H9 (cell line): Measurements from ENCODE around the gene UBL5. TPM values are rescaled to one million over a fixed set of nuclear protein-coding genes. Genes with fewer than 3 reads are reported as not detected.
A peak's percentile ranks its signal among the peaks of the same experiment; 100 is the strongest.

Experiments
- DNase-seq: peaks from one replicate; pipeline ENCODE4 v3.0.0-alpha.2; 2017
- H2AFZ ChIP-seq: one replicate; pipeline ENCODE4 v1.6.1; 2013; ENCODE audit warnings: mild to moderate bottlenecking, low read length, control low read depth, moderate library complexity
- H2AK5ac ChIP-seq: 2 replicates; pipeline ENCODE4 v1.6.1; 2013; ENCODE audit warnings: low read length, control low read depth, mixed read lengths; ENCODE audit not compliant: insufficient read length
- H2BK120ac ChIP-seq: one replicate; pipeline ENCODE4 v1.6.1; 2013; ENCODE audit warnings: low read depth, mild to moderate bottlenecking, low read length, control low read depth, inconsistent platforms; ENCODE audit not compliant: poor library complexity, severe bottlenecking
- H2BK12ac ChIP-seq: 2 replicates; pipeline ENCODE4 v1.6.1; 2013; ENCODE audit warnings: low read length, control low read depth, mixed read lengths, low read depth; ENCODE audit not compliant: insufficient read length
- H2BK15ac ChIP-seq: 2 replicates; pipeline ENCODE4 v1.6.1; 2013; ENCODE audit warnings: low read depth, low read length, control low read depth
- H2BK20ac ChIP-seq: one replicate; pipeline ENCODE4 v1.6.1; 2013; ENCODE audit warnings: low read depth, mild to moderate bottlenecking, low read length, control low read depth, inconsistent platforms; ENCODE audit not compliant: poor library complexity, severe bottlenecking
- H2BK5ac ChIP-seq: 2 replicates; pipeline ENCODE4 v1.6.1; 2013; ENCODE audit warnings: low read length, control low read depth, mixed read lengths; ENCODE audit not compliant: insufficient read length
- H3K14ac ChIP-seq: 2 replicates; pipeline ENCODE4 v1.6.1; 2013; ENCODE audit warnings: low read length, control low read depth; ENCODE audit not compliant: insufficient read depth
- H3K18ac ChIP-seq: 2 replicates; pipeline ENCODE4 v1.6.1; 2013; ENCODE audit warnings: low read depth, mild to moderate bottlenecking, mixed read lengths, low read length, control low read depth; ENCODE audit not compliant: insufficient read length
- H3K23ac ChIP-seq: 2 replicates; pipeline ENCODE4 v1.6.1; 2013; ENCODE audit warnings: low read length, control low read depth, mixed read lengths, low read depth; ENCODE audit not compliant: insufficient read length
- H3K23me2 ChIP-seq: 2 replicates; pipeline ENCODE4 v1.6.1; 2013; ENCODE audit warnings: low read depth, mild to moderate bottlenecking, mixed read lengths, low read length, control low read depth; ENCODE audit not compliant: insufficient read length, poor library complexity, severe bottlenecking
- H3K27ac ChIP-seq: 2 replicates; pipeline ENCODE4 v1.5.1; 2013; ENCODE audit warnings: low read length, control low read depth, mixed read lengths, low read depth; ENCODE audit not compliant: insufficient read length
- H3K27me3 ChIP-seq: 2 replicates; pipeline ENCODE4 v1.6.1; 2013; ENCODE audit warnings: low read length, control low read depth, inconsistent platforms; ENCODE audit not compliant: insufficient read depth
- H3K4ac ChIP-seq: 2 replicates; pipeline ENCODE4 v1.6.1; 2013; ENCODE audit warnings: low read depth, mild to moderate bottlenecking, control low read depth, inconsistent platforms, low read length, moderate library complexity
- H3K4me1 ChIP-seq: 2 replicates; pipeline ENCODE4 v1.6.1; 2013; ENCODE audit warnings: low read length, control low read depth, inconsistent platforms; ENCODE audit not compliant: insufficient read depth
- H3K4me2 ChIP-seq: 2 replicates; pipeline ENCODE4 v1.6.1; 2013; ENCODE audit warnings: low read length, control low read depth, mixed read lengths; ENCODE audit not compliant: insufficient read length, insufficient read depth
- H3K56ac ChIP-seq: 2 replicates; pipeline ENCODE4 v1.6.1; 2013; ENCODE audit warnings: low read depth, mild to moderate bottlenecking, mixed read lengths, low read length, control low read depth; ENCODE audit not compliant: insufficient read length
- H3K79me1 ChIP-seq: 2 replicates; pipeline ENCODE4 v1.6.1; 2013; ENCODE audit warnings: low read depth, mild to moderate bottlenecking, moderate library complexity, low read length, control low read depth, inconsistent platforms; ENCODE audit not compliant: insufficient read depth, poor library complexity, severe bottlenecking
- H3K79me2 ChIP-seq: 2 replicates; pipeline ENCODE4 v1.6.1; 2013; ENCODE audit warnings: low read length, control low read depth, inconsistent platforms; ENCODE audit not compliant: insufficient read depth
- H3K9ac ChIP-seq: 2 replicates; pipeline ENCODE4 v1.6.1; 2013; ENCODE audit warnings: low read length, control low read depth, mixed read lengths; ENCODE audit not compliant: insufficient read length; ENCODE audit errors: extremely low read depth
- H3K9me3 ChIP-seq: one replicate; pipeline ENCODE4 v1.6.1; 2013; ENCODE audit warnings: low read depth, low read length, inconsistent platforms; ENCODE audit not compliant: control insufficient read depth
- H3T11ph ChIP-seq: one replicate; pipeline ENCODE4 v1.6.1; 2013; ENCODE audit warnings: mild to moderate bottlenecking, low read length, control low read depth, inconsistent platforms
- H4K20me1 ChIP-seq: one replicate; pipeline ENCODE4 v1.6.1; 2013; ENCODE audit not compliant: control insufficient read depth, insufficient read length, insufficient read depth
- H4K5ac ChIP-seq: 2 replicates; pipeline ENCODE4 v1.6.1; 2013; ENCODE audit warnings: low read depth, mild to moderate bottlenecking, mixed read lengths, low read length, control low read depth; ENCODE audit not compliant: insufficient read length
- H4K8ac ChIP-seq: replicated peaks from 2 replicates; pipeline ENCODE4 v1.6.1; 2013; ENCODE audit warnings: low read length, control low read depth, mixed read lengths, low read depth; ENCODE audit not compliant: insufficient read length
- H4K91ac ChIP-seq: 2 replicates; pipeline ENCODE4 v1.6.1; 2013; ENCODE audit warnings: low read depth, mild to moderate bottlenecking, moderate library complexity, mixed read lengths, low read length, control low read depth; ENCODE audit not compliant: insufficient read length
- H3K27ac Mint-ChIP-seq, 3 experiments: 2 replicates in 2 of 3; 3 replicates in 1 of 3; pipeline ENCODE4 v1.8.0; 2020 to 2021; ENCODE audit warnings: mixed read lengths in 3 of 3, mild to moderate bottlenecking in 1 of 3, moderate library complexity in 1 of 3
- H3K27me3 Mint-ChIP-seq: 2 replicates; pipeline ENCODE4 v1.8.0; 2021; ENCODE audit warnings: low read depth, mild to moderate bottlenecking, moderate library complexity, mixed read lengths
- H3K36me3 Mint-ChIP-seq, 3 experiments: 2 replicates in 2 of 3; 3 replicates in 1 of 3; pipeline ENCODE4 v1.8.0; 2020 to 2021; ENCODE audit warnings: low read depth in 3 of 3, mixed read lengths in 3 of 3; ENCODE audit not compliant: insufficient read depth in 1 of 3
- H3K4me1 Mint-ChIP-seq, 2 experiments: 2 replicates each; pipeline ENCODE4 v1.8.0; 2020; ENCODE audit warnings: mixed read lengths in 2 of 2
- H3K4me3 Mint-ChIP-seq, 2 experiments: 2 replicates in 1 of 2; 3 replicates in 1 of 2; pipeline ENCODE4 v1.8.0; 2020 to 2021; ENCODE audit warnings: mild to moderate bottlenecking in 2 of 2, mixed read lengths in 2 of 2, moderate library complexity in 1 of 2
- H3K9me3 Mint-ChIP-seq, 2 experiments: 2 replicates in 1 of 2; 3 replicates in 1 of 2; pipeline ENCODE4 v1.8.0; 2020; ENCODE audit warnings: mild to moderate bottlenecking in 2 of 2, mixed read lengths in 2 of 2, moderate library complexity in 1 of 2
- WGBS: extraction: QIAGEN DNeasy Blood & Tissue Kit; methylation state at CpG from one replicate; pipeline ENCODE4 v1.1.7; 2013; ENCODE audit warnings: missing lambda C conversion rate, low lambda C conversion rate, mixed read lengths; ENCODE audit not compliant: insufficient read length; ENCODE audit errors: extremely low coverage; 5-methylcytosine and 5-hydroxymethylcytosine counted together
- total RNA-seq: library from RNA; stranded (reverse); gene quantifications from 2 replicates; pipeline ENCODE4 v1.2.1, GENCODE V29; 2021
- TF ChIP-seq, protein P1 (sequence below): fragments of 200-600 bp; sonication (generic); conservative IDR thresholded peaks from 3 replicates; pipeline ENCODE4 v1.8.0; 2021; ENCODE audit warnings: antibody characterized with exemption, mild to moderate bottlenecking

UBL5 gene
- total RNA-seq, 1 experiment from 2014 or later = 393 TPM

DNA sequence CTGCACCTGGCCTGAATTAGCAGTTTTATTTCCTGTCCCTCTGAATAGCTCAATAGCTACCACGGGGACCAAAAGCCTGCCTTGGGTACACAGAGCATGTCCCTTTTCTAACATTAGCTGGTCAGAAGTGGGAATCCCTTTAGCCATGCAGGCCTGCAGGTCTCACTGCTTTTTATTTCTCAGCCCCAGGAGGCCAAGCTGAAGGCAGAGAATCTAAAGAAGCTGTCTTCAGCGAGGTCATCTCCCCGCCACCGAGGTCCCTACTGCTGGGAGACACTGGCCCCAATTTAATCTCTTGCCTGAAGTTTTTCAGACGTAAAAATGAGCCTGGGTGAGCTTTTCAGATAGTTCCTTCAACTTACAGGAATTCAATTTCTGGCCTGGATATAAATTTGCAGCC, 48.1 kb downstream of the UBL5 start:
- no peak overlapping the region for H2AFZ ChIP-seq
- H4K20me1 ChIP-seq = no peaks in the 10 kb centered on the region
- H4K91ac ChIP-seq = no peak overlapping the region
- H2BK12ac ChIP-seq = no peak overlapping the region
- H3K14ac ChIP-seq = no peak overlapping the region
- no peaks in the 10 kb centered on the region for H3K4me1 ChIP-seq
- H3K36me3 Mint-ChIP-seq = peaks cover 0 to 7% (median 2%) of the 10 kb centered on the region in 3 experiments; a peak in 4 of 7 replicates
- peaks cover 9 to 22% of the 10 kb centered on the region in 2 experiments for H3K4me1 Mint-ChIP-seq
- H3K4me3 Mint-ChIP-seq = no peak overlapping the region
- H3K27me3 Mint-ChIP-seq = no peaks in the 10 kb centered on the region
- H3K18ac ChIP-seq = no peak overlapping the region
- no peak overlapping the region for H3T11ph ChIP-seq
- no peak overlapping the region for H3K23ac ChIP-seq
- WGBS = no CpG with 5 or more reads among the region's 5 CpGs
- H3K79me1 ChIP-seq = no peaks in the 10 kb centered on the region
- peak overlapping the region in 2 of 3 experiments; percentile 52 to 84; a peak in 3 of 7 replicates for H3K27ac Mint-ChIP-seq
- H2BK15ac ChIP-seq = no peak overlapping the region
- TF ChIP-seq, protein P1, sequence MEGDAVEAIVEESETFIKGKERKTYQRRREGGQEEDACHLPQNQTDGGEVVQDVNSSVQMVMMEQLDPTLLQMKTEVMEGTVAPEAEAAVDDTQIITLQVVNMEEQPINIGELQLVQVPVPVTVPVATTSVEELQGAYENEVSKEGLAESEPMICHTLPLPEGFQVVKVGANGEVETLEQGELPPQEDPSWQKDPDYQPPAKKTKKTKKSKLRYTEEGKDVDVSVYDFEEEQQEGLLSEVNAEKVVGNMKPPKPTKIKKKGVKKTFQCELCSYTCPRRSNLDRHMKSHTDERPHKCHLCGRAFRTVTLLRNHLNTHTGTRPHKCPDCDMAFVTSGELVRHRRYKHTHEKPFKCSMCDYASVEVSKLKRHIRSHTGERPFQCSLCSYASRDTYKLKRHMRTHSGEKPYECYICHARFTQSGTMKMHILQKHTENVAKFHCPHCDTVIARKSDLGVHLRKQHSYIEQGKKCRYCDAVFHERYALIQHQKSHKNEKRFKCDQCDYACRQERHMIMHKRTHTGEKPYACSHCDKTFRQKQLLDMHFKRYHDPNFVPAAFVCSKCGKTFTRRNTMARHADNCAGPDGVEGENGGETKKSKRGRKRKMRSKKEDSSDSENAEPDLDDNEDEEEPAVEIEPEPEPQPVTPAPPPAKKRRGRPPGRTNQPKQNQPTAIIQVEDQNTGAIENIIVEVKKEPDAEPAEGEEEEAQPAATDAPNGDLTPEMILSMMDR = no peak
- no peak overlapping the region for H3K9ac ChIP-seq
- no peaks in the 10 kb centered on the region for H3K27me3 ChIP-seq
- no peak overlapping the region for H3K27ac ChIP-seq
- no peak overlapping the region for H2AK5ac ChIP-seq
- no peak for DNase-seq
- no peaks in the 10 kb centered on the region for H3K79me2 ChIP-seq
- no peaks in the 10 kb centered on the region for H3K9me3 ChIP-seq
- H3K56ac ChIP-seq = no peak overlapping the region
- no peak overlapping the region for H3K4ac ChIP-seq
- no peak overlapping the region for H4K5ac ChIP-seq
- H2BK120ac ChIP-seq = no peak overlapping the region
- no peak overlapping the region for H4K8ac ChIP-seq
- H2BK5ac ChIP-seq = no peak overlapping the region
- no peak overlapping the region for H2BK20ac ChIP-seq
- H3K23me2 ChIP-seq = no peaks in the 10 kb centered on the region
- H3K9me3 Mint-ChIP-seq = no peaks in the 10 kb centered on the region
- no peak overlapping the region for H3K4me2 ChIP-seq
